ENCODE data around the gene UBASH3B.

Gene UBASH3B

GRCh38 chr11:122649116-122649515, 6.4 kb upstream of the UBASH3B start:
- no peak for DNase-seq

GRCh38 chr11:122650619-122651018, 4.9 kb upstream of the UBASH3B start:
- DNase-seq: no peak

- no peak for DNase-seq
These were observed 3.0 kb upstream of the UBASH3B start for GRCh38 chr11:122652495-122652894.

- no peak for DNase-seq
These were observed 1.5 kb upstream of the UBASH3B start for GRCh38 chr11:122653916-122654585.

GRCh38 chr11:122656073-122656630, 630 bp downstream of the UBASH3B start:
- peak; percentile 11 to 55 (median 32) for DNase-seq

GRCh38 chr11:122656631-122657101, 1.1 kb downstream of the UBASH3B start:
- peak in 3 of 5 experiments; percentile 22 to 39 (median 32) for DNase-seq

GRCh38 chr11:122659676-122660554, 4.4 kb downstream of the UBASH3B start:
- no peak for DNase-seq

GRCh38 chr11:122661182-122661945, 5.8 kb downstream of the UBASH3B start:
- no peak for DNase-seq

GRCh38 chr11:122663056-122663740, 7.7 kb downstream of the UBASH3B start:
- DNase-seq: no peak

- no peak for DNase-seq
These were observed 8.2 kb downstream of the UBASH3B start for GRCh38 chr11:122663764-122664163.

- DNase-seq: no peak
These were observed 8.7 kb downstream of the UBASH3B start for GRCh38 chr11:122664188-122664587.

- no peak for DNase-seq
These were observed 10.3 kb downstream of the UBASH3B start for GRCh38 chr11:122665861-122666260.

GRCh38 chr11:122666743-122667142, 11.2 kb downstream of the UBASH3B start:
- DNase-seq: no peak

GRCh38 chr11:122668562-122669090, 13.1 kb downstream of the UBASH3B start:
- DNase-seq: peak in 2 of 5 experiments; percentile 36 to 85

- no peak for DNase-seq
These were observed 14.6 kb downstream of the UBASH3B start for GRCh38 chr11:122670131-122670530.

GRCh38 chr11:122671400-122671891, 15.9 kb downstream of the UBASH3B start:
- DNase-seq: no peak

GRCh38 chr11:122672892-122673291, 17.4 kb downstream of the UBASH3B start:
- no peak for DNase-seq

- DNase-seq: no peak
These were observed 18.2 kb downstream of the UBASH3B start for GRCh38 chr11:122673701-122674100.

GRCh38 chr11:122676638-122677037, 21.1 kb downstream of the UBASH3B start:
- no peak for DNase-seq

- no peak for DNase-seq
These were observed 21.7 kb downstream of the UBASH3B start for GRCh38 chr11:122677256-122677655.

- no peak for DNase-seq
These were observed 22.9 kb downstream of the UBASH3B start for GRCh38 chr11:122678406-122678805.

- no peak for DNase-seq
These were observed 23.9 kb downstream of the UBASH3B start for GRCh38 chr11:122679466-122679865.
